CD4-positive, alpha-beta T cell (primary cell): ENCODE data around the gene DYNC1LI1. TPM values are rescaled to one million over a fixed set of nuclear protein-coding genes. Genes with fewer than 3 reads are reported as not detected.

Source experiments
- ATAC-seq: fragments of 200-7000 bp; cut with Tn5 transposase; one replicate; pipeline ENCODE4 v1.10.0; 2022; ENCODE audit warnings: mild to moderate bottlenecking; ENCODE audit not compliant: poor library complexity
- CTCF ChIA-PET: fragments of 350-600 bp; sonication (Branson Sonifier 250); formaldehyde crosslinking; loops from one replicate; lab custom pipeline; 2021; ENCODE audit warnings: antibody characterized with exemption, inconsistent platforms; lab: Charles Lee
- POLR2A ChIA-PET: fragments of 350-600 bp; sonication (Branson Sonifier 250); formaldehyde crosslinking; loops from one replicate; lab custom pipeline; 2021; ENCODE audit warnings: antibody characterized with exemption, inconsistent platforms; lab: Charles Lee
- DNase-seq, 14 experiments: peaks; one replicate each; pipeline ENCODE4 v3.0.0-alpha.2; 2013 to 2020; ENCODE audit warnings: mixed read lengths in 2 of 14
- H3K27ac ChIP-seq, 2 donors: one replicate each; pipeline versions ENCODE4 v1.5.1 to v1.7.0; 2013; ENCODE audit warnings: low read length in 2 of 2, low read depth in 1 of 2, mild to moderate bottlenecking in 1 of 2
- H3K27me3 ChIP-seq, 2 experiments: 1 replicate in 1 of 2; 2 replicates in 1 of 2; pipeline versions ENCODE4 v1.6.1 to v1.7.0; 2013; ENCODE audit warnings: low read length in 2 of 2, control low read depth in 1 of 2, mild to moderate bottlenecking in 1 of 2, moderate library complexity in 1 of 2; ENCODE audit not compliant: insufficient read depth in 2 of 2, control insufficient read depth in 1 of 2
- H3K36me3 ChIP-seq: one replicate; pipeline ENCODE4 v1.6.1; 2013; ENCODE audit warnings: low read length, control low read depth; ENCODE audit not compliant: insufficient read depth
- H3K4me1 ChIP-seq: one replicate; pipeline ENCODE4 v1.6.1; 2013; ENCODE audit warnings: low read length, control low read depth; ENCODE audit not compliant: insufficient read depth
- H3K4me3 ChIP-seq: one replicate; pipeline ENCODE4 v1.5.1; 2013; ENCODE audit warnings: mild to moderate bottlenecking, low read length, moderate library complexity
- H3K9me3 ChIP-seq, 2 experiments: 1 replicate in 1 of 2; 2 replicates in 1 of 2; pipeline versions ENCODE4 v1.6.1 to v1.7.0; 2013; ENCODE audit warnings: low read length in 2 of 2, mild to moderate bottlenecking in 2 of 2, control low read depth in 1 of 2, moderate library complexity in 1 of 2; ENCODE audit not compliant: control insufficient read depth in 1 of 2, insufficient read depth in 1 of 2
- H3K27ac Mint-ChIP-seq: one replicate; pipeline ENCODE4 v1.8.0; 2020; ENCODE audit warnings: mixed read lengths
- H3K27me3 Mint-ChIP-seq: one replicate; pipeline ENCODE4 v1.8.0; 2021; ENCODE audit warnings: mixed read lengths
- H3K36me3 Mint-ChIP-seq: one replicate; pipeline ENCODE4 v1.8.0; 2021; ENCODE audit warnings: low read depth, mixed read lengths
- H3K4me1 Mint-ChIP-seq: one replicate; pipeline ENCODE4 v1.8.0; 2021; ENCODE audit warnings: low read depth, mixed read lengths
- H3K4me3 Mint-ChIP-seq: one replicate; pipeline ENCODE4 v1.8.0; 2020; ENCODE audit warnings: mild to moderate bottlenecking, mixed read lengths
- H3K9me3 Mint-ChIP-seq: one replicate; pipeline ENCODE4 v1.8.0; 2020; ENCODE audit warnings: mixed read lengths
- CTCF ChIP-seq: fragments of 200-600 bp; IDR thresholded peaks from one replicate; pipeline ENCODE4 v1.8.0; 2022; ENCODE audit warnings: antibody characterized with exemption, mild to moderate bottlenecking
- intact Hi-C, 2 experiments: fragments of 100-400 bp; cut with DNase I in 1 of 2; cut with micrococcal nuclease in 1 of 2; formaldehyde crosslinking; loops; one replicate each; pipeline versions ENCODE4 v1.15.1 to v1.9.0; 2023 to 2025; cut with DNase I, micrococcal nuclease
- total RNA-seq, 174 experiments: library from RNA in 2 of 174; stranded (reverse) in 2 of 174; gene quantifications; one replicate each; pipeline ENCODE4 v1.2.3 and lab custom pipeline; 2021 to 2026

DYNC1LI1 gene
- total RNA-seq, 2 experiments from 2014 or later = 28.1 to 28.3 TPM

GRCh38 chr3:32545305-32545704 is 25.4 kb downstream of the DYNC1LI1 start:
- peaks cover 25% of the 10 kb centered on the region for H3K4me1 Mint-ChIP-seq
- ChIA-PET CTCF (no interaction called here), POLR2A (interaction anchor here (1.2 kb wide), 1 partner anchor 23 kb away, joined by 3 read pairs; no protein-coding TSS in a partner anchor)
- no peak overlapping the region for H3K27ac ChIP-seq
- H3K4me1 ChIP-seq = no peaks in the 10 kb centered on the region
- H3K27me3 ChIP-seq = no peaks in the 10 kb centered on the region
- TF ChIP-seq CTCF = no peak
- intact Hi-C loops = no loop called here
- H3K36me3 ChIP-seq = peaks cover 20% of the 10 kb centered on the region
- no peak overlapping the region for H3K4me3 ChIP-seq
- no peak overlapping the region for H3K4me3 Mint-ChIP-seq
- H3K9me3 Mint-ChIP-seq = no peaks in the 10 kb centered on the region
- no peaks in the 10 kb centered on the region for H3K27me3 Mint-ChIP-seq
- DNase-seq (no peak), ATAC-seq (no peak)
- H3K36me3 Mint-ChIP-seq = peaks cover 35% of the 10 kb centered on the region
- no peaks in the 10 kb centered on the region for H3K9me3 ChIP-seq
- peak overlapping the region; percentile 44 for H3K27ac Mint-ChIP-seq

DNA sequence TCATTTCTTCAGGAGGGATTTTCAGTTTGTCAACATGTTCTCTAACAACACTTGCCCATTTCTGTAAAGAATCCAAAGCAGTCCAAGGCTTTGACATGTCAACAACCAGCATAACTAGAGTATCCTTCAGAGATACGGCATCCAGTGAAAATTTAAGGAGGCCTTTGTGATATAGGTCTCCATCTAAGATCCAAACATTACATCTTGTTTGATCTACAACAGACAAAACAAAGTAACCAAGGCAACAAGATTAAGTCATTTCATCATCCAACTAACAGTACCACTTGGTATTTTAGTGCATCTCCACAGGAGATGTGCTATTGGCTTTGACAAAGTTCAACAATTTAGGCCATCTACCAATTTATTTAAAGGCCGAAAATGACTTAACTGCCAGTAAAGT is 25.8 kb downstream of the DYNC1LI1 start:
- no peaks in the 10 kb centered on the region for H3K27me3 ChIP-seq
- DNase-seq (no peak), ATAC-seq (no peak)
- peaks cover 35% of the 10 kb centered on the region for H3K36me3 Mint-ChIP-seq
- intact Hi-C loops = no loop called here
- no peak for TF ChIP-seq CTCF
- no peak overlapping the region for H3K4me3 Mint-ChIP-seq
- POLR2A ChIA-PET = no interaction called here
- H3K4me1 ChIP-seq = no peaks in the 10 kb centered on the region
- CTCF ChIA-PET = no interaction called here
- no peak overlapping the region for H3K27ac Mint-ChIP-seq
- peaks cover 20% of the 10 kb centered on the region for H3K36me3 ChIP-seq
- H3K9me3 Mint-ChIP-seq = no peaks in the 10 kb centered on the region
- no peak overlapping the region for H3K4me3 ChIP-seq
- peaks cover 25% of the 10 kb centered on the region for H3K4me1 Mint-ChIP-seq
- no peak overlapping the region for H3K27ac ChIP-seq
- H3K27me3 Mint-ChIP-seq = no peaks in the 10 kb centered on the region
- H3K9me3 ChIP-seq = no peaks in the 10 kb centered on the region

DNA sequence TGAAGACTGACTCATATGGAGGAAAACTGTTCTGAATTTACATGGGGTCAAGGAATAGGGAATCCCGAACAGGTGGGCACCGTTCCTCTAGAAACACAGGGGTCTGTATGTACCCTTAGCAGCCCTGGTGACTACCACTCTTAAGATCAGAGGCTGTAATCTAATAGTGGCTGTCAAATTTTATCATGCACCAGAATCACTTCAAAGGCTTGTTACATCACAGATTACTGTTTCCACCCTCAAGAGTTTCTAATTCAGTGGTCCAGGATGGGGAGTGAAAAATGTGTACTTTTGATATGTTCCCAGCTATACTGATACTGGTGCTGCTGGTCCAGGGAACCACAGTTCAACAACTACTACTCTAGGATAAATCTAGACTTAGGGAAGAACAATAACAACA is 27.9 kb downstream of the DYNC1LI1 start:
- Mint-ChIP-seq H3K4me3 (no peak overlapping the region), H3K4me1 (peaks cover 19% of the 10 kb centered on the region), H3K9me3 (no peaks in the 10 kb centered on the region), H3K27me3 (no peaks in the 10 kb centered on the region), H3K27ac (no peak overlapping the region), H3K36me3 (peaks cover 44% of the 10 kb centered on the region)
- DNase-seq = no peak
- POLR2A ChIA-PET = no interaction called here
- H3K9me3 ChIP-seq = no peaks in the 10 kb centered on the region
- peaks cover 20% of the 10 kb centered on the region for H3K36me3 ChIP-seq
- ATAC-seq = no peak
- H3K4me3 ChIP-seq = no peak overlapping the region
- no peaks in the 10 kb centered on the region for H3K27me3 ChIP-seq
- CTCF ChIA-PET = no interaction called here
- intact Hi-C loops = no loop called here
- TF ChIP-seq CTCF = no peak
- no peak overlapping the region for H3K27ac ChIP-seq
- no peaks in the 10 kb centered on the region for H3K4me1 ChIP-seq
